GM10266 (cell line): ENCODE measurements around the gene COP1.
"Not testable (repeated sequence)": the region's sequence is repeated elsewhere in the genome, so short reads cannot be mapped to it uniquely, and the experiment has no call there.

Experiments
- DNase-seq: peaks from one replicate; pipeline ENCODE4 v3.0.0; 2012; ENCODE audit errors: extremely low spot score
- TF ChIP-seq, protein P1 (sequence below): IDR thresholded peaks from 2 replicates; pipeline ENCODE4 v1.5.1; 2012; ENCODE audit warnings: mild to moderate bottlenecking, low read depth; ENCODE audit not compliant: control insufficient read depth, insufficient read depth; ENCODE audit errors: missing control alignments

COP1 gene

DNA sequence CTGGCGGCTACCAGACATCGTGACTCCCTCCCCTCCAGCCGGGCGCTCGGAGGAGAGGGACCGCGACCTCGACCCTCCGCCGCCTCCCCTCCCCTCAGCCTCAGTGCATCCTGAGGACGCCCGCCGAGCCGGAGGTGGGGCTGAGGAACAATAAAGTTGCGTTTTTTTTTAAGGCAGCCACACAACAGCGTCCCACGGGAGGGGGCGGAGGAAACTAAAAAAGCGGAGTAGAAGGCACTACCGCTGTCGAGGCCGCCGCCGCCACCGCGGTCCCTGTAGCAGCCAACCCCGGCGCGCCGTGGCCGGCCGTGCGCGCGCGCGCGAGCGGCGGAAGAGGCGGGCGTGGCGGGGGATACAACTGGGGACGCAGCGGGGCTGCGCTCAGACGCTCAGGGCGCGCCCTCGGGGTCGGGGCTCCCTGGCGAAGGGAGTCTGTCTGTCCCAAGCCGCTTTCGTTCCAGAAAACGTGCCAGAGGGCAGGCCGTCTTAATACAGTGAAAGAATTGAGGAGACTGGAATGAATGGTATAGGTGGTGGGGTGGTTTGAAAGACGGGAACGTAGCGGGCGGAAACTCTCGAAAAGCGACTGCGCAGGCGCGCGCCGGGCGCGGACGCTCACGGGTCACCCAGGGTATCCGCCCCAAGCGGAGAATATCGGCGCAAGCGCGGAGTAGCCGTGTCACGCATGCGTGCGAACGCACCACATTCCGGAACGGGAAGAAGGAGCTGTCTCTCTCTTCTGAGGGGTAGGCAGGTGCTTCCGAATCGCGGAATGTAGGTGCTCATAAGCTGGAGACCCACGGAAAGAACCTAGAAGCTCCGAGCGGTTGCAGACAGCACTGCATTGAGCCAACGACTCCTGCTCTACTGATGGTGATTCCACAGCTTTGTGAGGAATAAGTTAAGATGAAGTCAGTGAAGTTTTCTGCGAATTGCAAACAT is at the start of gene COP1:
Gene COP1 (minus strand): TSS at position 326 of the 942 bp plus-strand sequence. CDS start 308 bp downstream, at position 18.
- peak; percentile 95 for DNase-seq

DNA sequence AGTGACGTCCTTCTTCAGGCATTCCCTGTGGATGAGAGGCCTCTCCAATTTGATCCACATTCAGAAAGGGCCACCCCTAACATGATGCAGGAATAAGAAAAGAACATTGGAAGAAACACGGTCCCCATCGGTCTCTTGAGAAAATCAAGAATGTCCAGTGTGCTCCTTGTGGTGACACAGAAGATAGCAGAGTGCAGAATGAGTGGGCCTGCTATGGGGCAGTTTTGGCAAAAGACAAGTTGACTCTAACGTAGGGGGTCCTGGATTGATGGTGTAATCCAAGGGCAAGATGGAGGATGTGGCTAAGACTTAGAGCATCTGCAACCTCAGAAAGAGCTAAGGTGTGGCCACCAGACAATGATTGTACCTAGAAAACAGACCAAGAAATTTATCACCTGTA is 45.1 kb upstream of the COP1 start:
- no peak for DNase-seq
- TF ChIP-seq, protein P1, sequence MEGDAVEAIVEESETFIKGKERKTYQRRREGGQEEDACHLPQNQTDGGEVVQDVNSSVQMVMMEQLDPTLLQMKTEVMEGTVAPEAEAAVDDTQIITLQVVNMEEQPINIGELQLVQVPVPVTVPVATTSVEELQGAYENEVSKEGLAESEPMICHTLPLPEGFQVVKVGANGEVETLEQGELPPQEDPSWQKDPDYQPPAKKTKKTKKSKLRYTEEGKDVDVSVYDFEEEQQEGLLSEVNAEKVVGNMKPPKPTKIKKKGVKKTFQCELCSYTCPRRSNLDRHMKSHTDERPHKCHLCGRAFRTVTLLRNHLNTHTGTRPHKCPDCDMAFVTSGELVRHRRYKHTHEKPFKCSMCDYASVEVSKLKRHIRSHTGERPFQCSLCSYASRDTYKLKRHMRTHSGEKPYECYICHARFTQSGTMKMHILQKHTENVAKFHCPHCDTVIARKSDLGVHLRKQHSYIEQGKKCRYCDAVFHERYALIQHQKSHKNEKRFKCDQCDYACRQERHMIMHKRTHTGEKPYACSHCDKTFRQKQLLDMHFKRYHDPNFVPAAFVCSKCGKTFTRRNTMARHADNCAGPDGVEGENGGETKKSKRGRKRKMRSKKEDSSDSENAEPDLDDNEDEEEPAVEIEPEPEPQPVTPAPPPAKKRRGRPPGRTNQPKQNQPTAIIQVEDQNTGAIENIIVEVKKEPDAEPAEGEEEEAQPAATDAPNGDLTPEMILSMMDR, result no peak

More for the DNA sequence above, at the start of gene COP1:
- TF ChIP-seq, protein P1, result no peak

DNA sequence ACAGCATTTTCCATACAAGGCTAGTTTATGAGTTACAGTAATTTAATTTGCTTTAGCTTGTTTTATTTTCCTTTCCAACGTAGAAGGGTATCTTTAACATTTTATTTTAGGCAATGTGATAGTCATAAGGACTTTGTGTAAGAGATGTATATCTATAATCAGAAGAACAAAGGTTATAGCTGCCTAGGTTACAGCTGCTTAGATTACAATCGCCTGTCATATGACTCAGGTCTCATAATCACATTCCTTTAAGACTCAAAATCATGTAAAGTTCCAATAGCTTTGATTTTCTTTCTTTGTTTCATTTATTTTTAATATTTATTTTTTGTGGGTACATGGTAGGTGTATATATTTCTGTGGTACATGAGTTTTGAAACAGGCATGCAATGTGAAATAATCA is 37.8 kb upstream of the COP1 start:
- DNase-seq, result no peak
- TF ChIP-seq, protein P1, result no peak

DNA sequence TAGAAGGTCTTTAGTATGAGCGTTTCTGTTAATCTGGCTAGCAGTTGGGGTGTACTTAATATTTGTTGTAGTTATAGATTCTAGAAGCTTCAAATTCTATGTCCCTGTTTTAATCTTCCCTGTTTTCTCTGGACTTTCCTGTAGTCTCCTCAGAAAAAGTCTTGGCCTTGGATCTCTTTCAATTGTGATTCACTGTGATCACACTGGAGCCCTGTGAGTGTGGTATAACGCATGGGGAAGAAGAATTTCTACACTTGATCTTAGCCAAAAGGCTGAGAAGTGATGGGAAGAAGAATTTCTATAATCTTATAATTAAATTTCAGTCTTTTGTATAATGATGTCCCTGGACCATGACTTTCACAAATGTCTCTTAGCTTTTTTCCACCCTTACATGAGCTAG is 36.7 kb upstream of the COP1 start:
- no peak for DNase-seq
- TF ChIP-seq, protein P1, result no peak

DNA sequence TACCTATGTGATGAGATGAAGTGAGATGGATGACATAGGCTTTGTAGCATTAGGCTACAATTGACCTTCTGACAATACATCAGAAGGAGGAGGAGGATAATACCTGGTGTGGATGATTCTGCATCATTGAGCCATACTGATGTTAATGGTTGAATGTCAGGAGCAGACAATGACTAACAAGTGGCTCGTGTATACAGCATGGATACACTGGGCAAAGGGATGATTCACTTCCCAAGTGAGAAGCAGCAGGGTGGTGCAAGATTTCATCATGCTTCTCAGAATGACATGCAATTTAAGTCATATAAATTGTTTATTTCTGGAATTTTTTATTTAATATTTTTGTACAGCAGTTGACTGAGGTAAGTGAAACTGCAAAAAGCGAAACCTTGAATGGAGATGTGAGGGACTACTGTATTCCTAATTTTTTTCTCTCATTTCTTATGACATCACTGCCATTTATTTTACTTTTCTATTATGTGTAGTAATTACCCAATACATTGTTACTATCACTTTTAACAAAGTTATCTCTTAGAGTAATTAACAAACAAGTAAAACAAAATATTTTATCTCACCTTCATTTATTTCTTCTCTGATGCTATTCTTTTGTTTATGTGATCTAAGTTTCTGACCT is 34.4 kb upstream of the COP1 start:
- no peak for DNase-seq
- TF ChIP-seq, protein P1, result no peak

DNA sequence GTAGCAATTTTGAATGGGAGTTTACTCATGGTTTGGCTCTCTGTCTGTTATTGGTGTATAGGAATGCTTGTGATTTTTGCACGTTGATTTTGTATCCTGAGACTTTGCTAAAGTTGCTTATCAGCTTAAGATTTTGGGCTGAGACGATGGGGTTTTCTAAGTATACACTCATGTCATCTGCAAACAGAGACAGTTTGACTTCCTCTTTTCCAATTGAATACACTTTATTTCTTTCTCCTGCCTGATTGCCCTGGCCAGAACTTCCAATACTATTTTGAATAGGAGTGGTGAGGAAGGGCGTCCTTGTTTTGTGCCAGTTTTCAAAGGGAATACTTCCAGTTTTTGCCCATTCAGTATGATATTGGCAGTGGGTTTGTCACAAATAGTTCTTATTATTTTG is 26.6 kb upstream of the COP1 start:
- not testable (repeated sequence) for DNase-seq

DNA sequence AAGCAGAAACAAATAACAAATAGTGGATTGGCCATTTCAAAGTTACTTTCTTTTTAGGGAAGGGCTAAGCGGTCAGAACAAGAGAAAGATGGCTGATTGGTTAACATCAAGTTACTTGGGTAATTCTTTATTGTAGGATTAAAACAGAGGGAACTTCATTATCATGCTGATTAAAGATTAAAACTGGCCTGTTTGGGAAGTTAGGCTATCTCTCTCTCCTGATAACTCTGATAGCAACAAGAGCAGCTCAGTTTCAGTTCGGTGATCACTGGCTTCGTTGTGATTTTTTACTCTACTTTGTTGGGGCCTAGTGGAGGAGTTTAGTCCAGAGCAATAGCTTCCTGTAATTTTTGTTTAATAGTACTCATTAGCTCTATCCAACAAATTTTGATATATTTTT is 20.5 kb upstream of the COP1 start:
- DNase-seq, result no peak
- TF ChIP-seq, protein P1, result no peak
